Ovary (tissue), 3 donors: ENCODE measurements around the gene ESYT2.

Experiments used
- EP300 ChIP-seq: sonication (generic); formaldehyde crosslinking; IDR thresholded peaks from one replicate; pipeline ENCODE4 v1.6.1; 2017; ENCODE audit warnings: antibody characterized with exemption
- POLR2A ChIP-seq: fragments of 450-650 bp; IDR thresholded peaks from one replicate; pipeline ENCODE4 v1.6.1; 2017; ENCODE audit warnings: antibody characterized with exemption, mild to moderate bottlenecking, moderate library complexity
- TF ChIP-seq, protein P1 (sequence below), 3 donors: fragments of 450-650 bp in 2 of 3; fragments of 200-600 bp in 1 of 3; IDR thresholded peaks; one replicate each; pipeline versions ENCODE4 v1.5.1 to v1.8.0; 2016 to 2022; ENCODE audit warnings: antibody characterized with exemption in 3 of 3, mild to moderate bottlenecking in 1 of 3
- donor health status: DM: no; HTN: no; CAD: no.

DNA sequence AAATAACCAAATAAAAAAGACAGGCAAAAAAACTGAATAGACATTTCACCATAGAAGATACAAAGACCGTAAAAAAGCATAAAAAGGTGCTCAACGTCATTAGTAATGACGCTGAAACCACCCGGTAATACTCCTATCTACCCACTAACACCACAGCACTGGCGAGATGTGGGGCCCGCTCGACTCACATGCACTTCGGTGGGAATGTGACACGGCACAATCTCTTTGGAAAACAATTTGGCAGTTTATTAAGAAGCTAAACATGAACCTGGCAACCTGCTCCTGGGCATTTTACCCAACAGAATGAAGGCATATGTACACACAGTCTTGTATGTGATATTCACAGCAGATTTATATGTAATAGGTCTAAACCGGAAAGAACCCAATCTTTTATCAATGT, 81.9 kb downstream of the ESYT2 start:
- TF ChIP-seq, protein P1, sequence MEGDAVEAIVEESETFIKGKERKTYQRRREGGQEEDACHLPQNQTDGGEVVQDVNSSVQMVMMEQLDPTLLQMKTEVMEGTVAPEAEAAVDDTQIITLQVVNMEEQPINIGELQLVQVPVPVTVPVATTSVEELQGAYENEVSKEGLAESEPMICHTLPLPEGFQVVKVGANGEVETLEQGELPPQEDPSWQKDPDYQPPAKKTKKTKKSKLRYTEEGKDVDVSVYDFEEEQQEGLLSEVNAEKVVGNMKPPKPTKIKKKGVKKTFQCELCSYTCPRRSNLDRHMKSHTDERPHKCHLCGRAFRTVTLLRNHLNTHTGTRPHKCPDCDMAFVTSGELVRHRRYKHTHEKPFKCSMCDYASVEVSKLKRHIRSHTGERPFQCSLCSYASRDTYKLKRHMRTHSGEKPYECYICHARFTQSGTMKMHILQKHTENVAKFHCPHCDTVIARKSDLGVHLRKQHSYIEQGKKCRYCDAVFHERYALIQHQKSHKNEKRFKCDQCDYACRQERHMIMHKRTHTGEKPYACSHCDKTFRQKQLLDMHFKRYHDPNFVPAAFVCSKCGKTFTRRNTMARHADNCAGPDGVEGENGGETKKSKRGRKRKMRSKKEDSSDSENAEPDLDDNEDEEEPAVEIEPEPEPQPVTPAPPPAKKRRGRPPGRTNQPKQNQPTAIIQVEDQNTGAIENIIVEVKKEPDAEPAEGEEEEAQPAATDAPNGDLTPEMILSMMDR (IDR thresholded peaks at IDR 0.05) = no peak
- no peak for TF ChIP-seq POLR2A
- no peak for TF ChIP-seq EP300
